HCT116 (cell line): ENCODE results near the gene GSTM1. TPM values are rescaled to one million over a fixed set of nuclear protein-coding genes. Genes with fewer than 3 reads are reported as not detected.

Experiments
- ATAC-seq: fragments of 200-7000 bp; cut with Tn5 transposase; 2 replicates; pipeline ENCODE4 v1.9.1; 2020; ENCODE audit warnings: mild to moderate bottlenecking, moderate library complexity
- BruUV-seq: library from RNA; stranded (reverse); fragments of 400-500 nt; replicated peaks from 2 replicates; lab custom pipeline; 2021; lab: Mats Ljungman, UMichigan
- CTCF ChIA-PET: fragments of 300-600 bp; sonication (Branson Sonifier 250); formaldehyde crosslinking; loops from one replicate; lab custom pipeline; 2021; ENCODE audit warnings: antibody characterized with exemption; lab: Charles Lee
- POLR2A ChIA-PET: fragments of 300-600, 350-600 bp; sonication (Branson Sonifier 250); formaldehyde crosslinking; loops from one replicate; lab custom pipeline; 2021; ENCODE audit warnings: antibody characterized with exemption; lab: Charles Lee
- RAD21 ChIA-PET, 2 experiments: fragments of 300-600 bp; sonication (Branson Sonifier 250); formaldehyde crosslinking; loops; one replicate each; lab custom pipeline; 2023; ENCODE audit warnings: low total read pairs in 2 of 2; ENCODE audit not compliant: uncharacterized antibody in 2 of 2, unreplicated experiment in 2 of 2, low non-redundant PET in 1 of 2; lab: Charles Lee
- DNase-seq: peaks from one replicate; pipeline ENCODE4 v3.0.0-alpha.2; 2010; ENCODE audit warnings: low read depth, low spot score
- H2AFZ ChIP-seq: fragments of 200-600 bp; shearing (Covaris generic), sonication (generic); 2 replicates; pipeline ENCODE4 v1.6.1; 2017; ENCODE audit warnings: low read depth, mixed run types, mixed read lengths, antibody characterized with exemption, low read length; ENCODE audit not compliant: poor library complexity, severe bottlenecking
- H3K27ac ChIP-seq: 2 replicates; pipeline ENCODE4 v1.5.1; 2012; ENCODE audit warnings: low read depth, low read length
- H3K27me3 ChIP-seq: fragments of 200-600 bp; sonication (generic); 2 replicates; pipeline ENCODE4 v1.6.1; 2016; ENCODE audit warnings: mixed run types, low read length, mixed read lengths; ENCODE audit not compliant: insufficient read depth
- H3K36me3 ChIP-seq, 2 experiments: fragments of 200-500 bp in 1 of 2; fragments of 200-600 bp in 1 of 2; sonication (Bioruptor generic) in 1 of 2; sonication (generic) in 1 of 2; 2 replicates each; pipeline versions ENCODE4 v1.5.1 to v1.6.1; 2014 to 2016; ENCODE audit warnings: low read length in 2 of 2, inconsistent platforms in 1 of 2, mixed read lengths in 1 of 2, mixed run types in 1 of 2; ENCODE audit not compliant: insufficient read depth in 2 of 2, control insufficient read depth in 1 of 2
- H3K4me1 ChIP-seq, 2 experiments: fragments of 200-600 bp in 1 of 2; sonication (generic) in 1 of 2; 2 replicates each; pipeline versions ENCODE4 v1.5.1 to v1.6.1; 2012 to 2017; ENCODE audit warnings: low read length in 2 of 2, inconsistent platforms in 1 of 2, mild to moderate bottlenecking in 1 of 2, mixed read lengths in 1 of 2, mixed run types in 1 of 2, moderate library complexity in 1 of 2; ENCODE audit not compliant: insufficient read depth in 2 of 2, control insufficient read depth in 1 of 2
- H3K4me2 ChIP-seq: fragments of 200-600 bp; sonication (generic); 2 replicates; pipeline ENCODE4 v1.6.1; 2017; ENCODE audit warnings: mixed run types, low read length, mixed read lengths
- H3K4me3 ChIP-seq, 2 experiments: fragments of 200-600 bp in 1 of 2; sonication (generic) in 1 of 2; replicated peaks in 1 of 2; 2 replicates each; pipeline ENCODE4 v1.5.1; 2011 to 2016; ENCODE audit warnings: low read length in 2 of 2, control low read depth in 1 of 2, low read depth in 1 of 2, mild to moderate bottlenecking in 1 of 2, mixed read lengths in 1 of 2, mixed run types in 1 of 2
- H3K79me2 ChIP-seq: fragments of 200-600 bp; sonication (generic); 2 replicates; pipeline ENCODE4 v1.6.1; 2017; ENCODE audit warnings: mild to moderate bottlenecking, mixed run types, low read length, moderate library complexity, mixed read lengths; ENCODE audit not compliant: insufficient read depth
- H3K9ac ChIP-seq: fragments of 200-600 bp; sonication (generic); 2 replicates; pipeline ENCODE4 v1.6.1; 2016; ENCODE audit warnings: low read length, mixed read lengths
- H3K9me2 ChIP-seq: fragments of 200-600 bp; sonication (generic), shearing (Covaris generic); 2 replicates; pipeline ENCODE4 v1.6.1; 2017; ENCODE audit warnings: mixed run types, mild to moderate bottlenecking, moderate library complexity; ENCODE audit not compliant: insufficient read depth
- H3K9me3 ChIP-seq, 2 experiments: fragments of 200-500 bp in 1 of 2; fragments of 200-600 bp in 1 of 2; sonication (Bioruptor generic) in 1 of 2; sonication (generic) in 1 of 2; 2 replicates each; pipeline ENCODE4 v1.6.1; 2014 to 2017; ENCODE audit warnings: low read length in 2 of 2, mixed read lengths in 2 of 2, inconsistent platforms in 1 of 2, low read depth in 1 of 2, mild to moderate bottlenecking in 1 of 2, mixed run types in 1 of 2, moderate library complexity in 1 of 2; ENCODE audit not compliant: control insufficient read depth in 1 of 2, insufficient read depth in 1 of 2
- H4K20me1 ChIP-seq: fragments of 200-600 bp; sonication (generic), shearing (Covaris generic); 2 replicates; pipeline ENCODE4 v1.6.1; 2017; ENCODE audit warnings: mixed run types, mild to moderate bottlenecking, moderate library complexity; ENCODE audit not compliant: insufficient read depth
- CBX3 ChIP-seq: IDR thresholded peaks from 2 replicates; pipeline ENCODE4 v1.6.1; 2012; ENCODE audit warnings: low read depth
- CEBPB ChIP-seq: IDR thresholded peaks from 2 replicates; pipeline ENCODE4 v1.6.1; 2012; ENCODE audit warnings: low read depth
- EGR1 ChIP-seq: IDR thresholded peaks from 2 replicates; pipeline ENCODE4 v1.6.1; 2012; ENCODE audit warnings: low read depth
- ELF1 ChIP-seq: IDR thresholded peaks from 2 replicates; pipeline ENCODE4 v1.6.1; 2012; ENCODE audit warnings: low read depth, borderline replicate concordance
- EZH2 ChIP-seq: fragments of 200-600 bp; sonication (generic); IDR thresholded peaks from 2 replicates; pipeline ENCODE4 v1.6.1; 2017; ENCODE audit warnings: antibody characterized with exemption, mixed run types
- EZH2phosphoT487 ChIP-seq: fragments of 200-600 bp; IDR thresholded peaks from 2 replicates; pipeline ENCODE4 v1.6.1; 2018; ENCODE audit warnings: antibody characterized with exemption, borderline replicate concordance
- FOSL1 ChIP-seq: IDR thresholded peaks from 2 replicates; pipeline ENCODE4 v1.6.1; 2012; ENCODE audit warnings: low read depth
- POLR2A ChIP-seq: IDR thresholded peaks from 2 replicates; pipeline ENCODE4 v1.7.0; 2011; ENCODE audit warnings: borderline replicate concordance; ENCODE audit not compliant: insufficient read depth, insufficient read length; ENCODE audit errors: extremely low read depth
- RAD21 ChIP-seq: IDR thresholded peaks from 2 replicates; pipeline ENCODE4 v1.6.1; 2012; ENCODE audit warnings: low read depth, mild to moderate bottlenecking
- REST ChIP-seq: IDR thresholded peaks from 2 replicates; pipeline ENCODE4 v1.6.1; 2012; ENCODE audit warnings: low read depth
- SIN3A ChIP-seq: IDR thresholded peaks from 2 replicates; pipeline ENCODE4 v1.6.1; 2012; ENCODE audit warnings: low read depth
- SP1 ChIP-seq: IDR thresholded peaks from 2 replicates; pipeline ENCODE4 v1.6.1; 2012; ENCODE audit warnings: low read depth
- SRF ChIP-seq: IDR thresholded peaks from 2 replicates; pipeline ENCODE4 v1.6.1; 2012; ENCODE audit warnings: low read depth
- TCF7L2 ChIP-seq: IDR thresholded peaks from 2 replicates; pipeline ENCODE4 v1.7.0; 2011; ENCODE audit warnings: borderline replicate concordance, inconsistent platforms; ENCODE audit not compliant: insufficient read depth, insufficient read length; ENCODE audit errors: extremely low read depth
- YY1 ChIP-seq: IDR thresholded peaks from 2 replicates; pipeline ENCODE4 v1.6.1; 2011; ENCODE audit warnings: low read length, low read depth, moderate library complexity, mild to moderate bottlenecking; ENCODE audit not compliant: insufficient replicate concordance; ENCODE audit errors: extremely low read depth
- ZFX ChIP-seq: fragments of 450-650 bp; IDR thresholded peaks from 2 replicates; pipeline ENCODE4 v1.6.1; 2017
- ZNF274 ChIP-seq: fragments of 200-500 bp; sonication (Bioruptor generic); IDR thresholded peaks from 2 replicates; pipeline ENCODE4 v1.6.1; 2014; ENCODE audit warnings: mild to moderate bottlenecking, low read depth, low read length, inconsistent platforms
- intact Hi-C: fragments of 100-400 bp; cut with micrococcal nuclease; formaldehyde crosslinking; loops from 2 replicates; pipeline ENCODE4 v1.10.0; 2022
- total RNA-seq: library from RNA; stranded (reverse); gene quantifications from one replicate; pipeline ENCODE4 v1.2.1, GENCODE V29; 2021; ENCODE audit not compliant: unreplicated experiment
- TF ChIP-seq, protein P1 (sequence below): IDR thresholded peaks from 2 replicates; pipeline ENCODE4 v1.6.1; 2011; ENCODE audit warnings: mild to moderate bottlenecking, low read length, moderate library complexity; ENCODE audit not compliant: insufficient replicate concordance; ENCODE audit errors: extremely low read depth
- TF ChIP-seq, protein P2 (sequence below), 3 experiments: fragments of 200-600 bp in 1 of 3; sonication (generic) in 1 of 3; IDR thresholded peaks in 2 of 3; conservative IDR thresholded peaks in 1 of 3; 2 replicates each; pipeline ENCODE4 v1.5.1; 2012 to 2017; ENCODE audit warnings: low read depth in 2 of 3, low read length in 2 of 3, antibody characterized with exemption in 1 of 3, borderline replicate concordance in 1 of 3, control low read depth in 1 of 3, mild to moderate bottlenecking in 1 of 3, mixed read lengths in 1 of 3, mixed run types in 1 of 3, moderate library complexity in 1 of 3; ENCODE audit not compliant: insufficient read depth in 1 of 3
- TF ChIP-seq, protein P3 (sequence below): IDR thresholded peaks from 2 replicates; pipeline ENCODE4 v1.6.1; 2012

GSTM1 gene
- total RNA-seq, 1 experiment from 2014 or later = not detected

- H3K9me3 ChIP-seq = no peaks in the 10 kb centered on the region
- DNase-seq (no peak), ATAC-seq (no peak)
- peaks cover 0 to 9% of the 10 kb centered on the region in 2 experiments; a peak in 3 of 4 replicates for H3K4me1 ChIP-seq
- H3K4me3 ChIP-seq = no peak overlapping the region
- H2AFZ ChIP-seq = no peak overlapping the region
- H4K20me1 ChIP-seq = no peaks in the 10 kb centered on the region
- no peaks in the 10 kb centered on the region for H3K79me2 ChIP-seq
- BruUV-seq = no TSS peak
- no peak overlapping the region for H3K4me2 ChIP-seq
- RAD21 ChIA-PET = interaction anchor here (1.3 to 1.4 kb wide), 2 partner anchors 10 to 11 kb away, joined by 3 to 7 read pairs; no protein-coding TSS in a partner anchor
- H3K27me3 ChIP-seq = peaks cover 10% of the 10 kb centered on the region; the same call in 1 of the 2 replicates
- CTCF ChIA-PET = interaction anchor here (0.7 to 3.5 kb wide), 8 partner anchors 10 to 334 kb away, joined by 3 to 57 read pairs (median 9); partner anchors contain the start of genes AHCYL1 and GNAI3
- H3K27ac ChIP-seq = no peak overlapping the region
- POLR2A ChIA-PET = interaction anchor here (1.9 to 2.1 kb wide), 2 partner anchors 11 to 102 kb away, joined by 6 to 8 read pairs; partner anchors contain the start of gene GNAI3
- no peak overlapping the region for H3K9ac ChIP-seq
- intact Hi-C loops = no loop called here
- no peak for TF ChIP-seq ZFX
- no peak for TF ChIP-seq SIN3A
- no peak for TF ChIP-seq CBX3
- TF ChIP-seq CEBPB = no peak
- TF ChIP-seq, protein P1, sequence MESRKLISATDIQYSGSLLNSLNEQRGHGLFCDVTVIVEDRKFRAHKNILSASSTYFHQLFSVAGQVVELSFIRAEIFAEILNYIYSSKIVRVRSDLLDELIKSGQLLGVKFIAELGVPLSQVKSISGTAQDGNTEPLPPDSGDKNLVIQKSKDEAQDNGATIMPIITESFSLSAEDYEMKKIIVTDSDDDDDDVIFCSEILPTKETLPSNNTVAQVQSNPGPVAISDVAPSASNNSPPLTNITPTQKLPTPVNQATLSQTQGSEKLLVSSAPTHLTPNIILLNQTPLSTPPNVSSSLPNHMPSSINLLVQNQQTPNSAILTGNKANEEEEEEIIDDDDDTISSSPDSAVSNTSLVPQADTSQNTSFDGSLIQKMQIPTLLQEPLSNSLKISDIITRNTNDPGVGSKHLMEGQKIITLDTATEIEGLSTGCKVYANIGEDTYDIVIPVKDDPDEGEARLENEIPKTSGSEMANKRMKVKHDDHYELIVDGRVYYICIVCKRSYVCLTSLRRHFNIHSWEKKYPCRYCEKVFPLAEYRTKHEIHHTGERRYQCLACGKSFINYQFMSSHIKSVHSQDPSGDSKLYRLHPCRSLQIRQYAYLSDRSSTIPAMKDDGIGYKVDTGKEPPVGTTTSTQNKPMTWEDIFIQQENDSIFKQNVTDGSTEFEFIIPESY = no peak
- no peak for TF ChIP-seq RAD21
- no peak for TF ChIP-seq SP1
- no peak for TF ChIP-seq EZH2
- no peak for TF ChIP-seq REST
- no peak for TF ChIP-seq FOSL1
- TF ChIP-seq YY1 = no peak
- no peak for TF ChIP-seq ELF1
- no peak for TF ChIP-seq TCF7L2
- no peak for TF ChIP-seq POLR2A
- no peak for TF ChIP-seq ZNF274
- TF ChIP-seq EZH2phosphoT487 = no peak
- TF ChIP-seq EGR1 = no peak
- TF ChIP-seq, protein P2, sequence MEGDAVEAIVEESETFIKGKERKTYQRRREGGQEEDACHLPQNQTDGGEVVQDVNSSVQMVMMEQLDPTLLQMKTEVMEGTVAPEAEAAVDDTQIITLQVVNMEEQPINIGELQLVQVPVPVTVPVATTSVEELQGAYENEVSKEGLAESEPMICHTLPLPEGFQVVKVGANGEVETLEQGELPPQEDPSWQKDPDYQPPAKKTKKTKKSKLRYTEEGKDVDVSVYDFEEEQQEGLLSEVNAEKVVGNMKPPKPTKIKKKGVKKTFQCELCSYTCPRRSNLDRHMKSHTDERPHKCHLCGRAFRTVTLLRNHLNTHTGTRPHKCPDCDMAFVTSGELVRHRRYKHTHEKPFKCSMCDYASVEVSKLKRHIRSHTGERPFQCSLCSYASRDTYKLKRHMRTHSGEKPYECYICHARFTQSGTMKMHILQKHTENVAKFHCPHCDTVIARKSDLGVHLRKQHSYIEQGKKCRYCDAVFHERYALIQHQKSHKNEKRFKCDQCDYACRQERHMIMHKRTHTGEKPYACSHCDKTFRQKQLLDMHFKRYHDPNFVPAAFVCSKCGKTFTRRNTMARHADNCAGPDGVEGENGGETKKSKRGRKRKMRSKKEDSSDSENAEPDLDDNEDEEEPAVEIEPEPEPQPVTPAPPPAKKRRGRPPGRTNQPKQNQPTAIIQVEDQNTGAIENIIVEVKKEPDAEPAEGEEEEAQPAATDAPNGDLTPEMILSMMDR (IDR thresholded peaks at IDR 0.05 in 2 of 3, conservative IDR thresholded peaks at IDR 0.05 in 1 of 3; ENCODE audit: borderline replicate concordance in 1 of 3, insufficient read depth in 1 of 3, low read depth in 2 of 3, low read length in 2 of 3) = no peak
- TF ChIP-seq, protein P3, sequence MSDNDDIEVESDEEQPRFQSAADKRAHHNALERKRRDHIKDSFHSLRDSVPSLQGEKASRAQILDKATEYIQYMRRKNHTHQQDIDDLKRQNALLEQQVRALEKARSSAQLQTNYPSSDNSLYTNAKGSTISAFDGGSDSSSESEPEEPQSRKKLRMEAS = no peak
- TF ChIP-seq SRF = no peak
- H3K36me3 ChIP-seq = no peaks in the 10 kb centered on the region
- no peaks in the 10 kb centered on the region for H3K9me2 ChIP-seq
Observed at GRCh38 chr1:109650609-109651008, 37.0 kb upstream of the GSTM1 start.
